ENCODE data around the gene HABP2.

GRCh38 chr10:113561214-113561613 lies 8.4 kb downstream of the HABP2 start:
- no peak for TF ChIP-seq CTCF (IDR thresholded peaks at IDR 0.05)
- TF ChIP-seq POLR2A (IDR thresholded peaks at IDR 0.05): no peak
